ENCODE results near the gene SLC25A48.

DNA sequence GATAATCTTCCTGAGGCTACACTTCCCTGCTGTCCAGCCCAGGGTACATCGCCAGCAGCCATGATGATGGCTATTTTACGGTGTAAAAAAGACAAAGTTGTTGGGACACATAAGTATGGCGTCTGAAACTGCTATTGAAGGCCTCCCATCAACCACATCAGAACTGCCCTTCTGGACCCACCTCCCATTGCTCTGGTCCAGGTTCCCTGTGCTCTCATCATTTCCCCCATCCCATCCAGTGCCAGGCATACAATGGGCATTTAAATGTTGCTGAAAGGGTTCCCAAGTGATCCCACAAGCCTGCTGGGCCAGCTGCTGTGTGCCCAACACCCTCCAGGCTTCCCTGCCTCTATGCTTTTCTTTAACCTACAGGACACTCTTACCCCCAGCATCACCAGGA is 50.6 kb downstream of the SLC25A48 start:
- TF ChIP-seq POLR2A (IDR thresholded peaks at IDR 0.05), result no peak
- TF ChIP-seq, protein P1, sequence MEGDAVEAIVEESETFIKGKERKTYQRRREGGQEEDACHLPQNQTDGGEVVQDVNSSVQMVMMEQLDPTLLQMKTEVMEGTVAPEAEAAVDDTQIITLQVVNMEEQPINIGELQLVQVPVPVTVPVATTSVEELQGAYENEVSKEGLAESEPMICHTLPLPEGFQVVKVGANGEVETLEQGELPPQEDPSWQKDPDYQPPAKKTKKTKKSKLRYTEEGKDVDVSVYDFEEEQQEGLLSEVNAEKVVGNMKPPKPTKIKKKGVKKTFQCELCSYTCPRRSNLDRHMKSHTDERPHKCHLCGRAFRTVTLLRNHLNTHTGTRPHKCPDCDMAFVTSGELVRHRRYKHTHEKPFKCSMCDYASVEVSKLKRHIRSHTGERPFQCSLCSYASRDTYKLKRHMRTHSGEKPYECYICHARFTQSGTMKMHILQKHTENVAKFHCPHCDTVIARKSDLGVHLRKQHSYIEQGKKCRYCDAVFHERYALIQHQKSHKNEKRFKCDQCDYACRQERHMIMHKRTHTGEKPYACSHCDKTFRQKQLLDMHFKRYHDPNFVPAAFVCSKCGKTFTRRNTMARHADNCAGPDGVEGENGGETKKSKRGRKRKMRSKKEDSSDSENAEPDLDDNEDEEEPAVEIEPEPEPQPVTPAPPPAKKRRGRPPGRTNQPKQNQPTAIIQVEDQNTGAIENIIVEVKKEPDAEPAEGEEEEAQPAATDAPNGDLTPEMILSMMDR (IDR thresholded peaks at IDR 0.05), result no peak
